Activated T-helper 1 cell treated with anti-CD3 and anti-CD28 coated beads, Interleukin-12 subunit alpha, Interleukin-12 subunit beta, Interleukin-2, Interleukin-4 antibody, amounts not matched to agents 30 ng/mL and 10 ng/mL and 1 ng/mL, durations not matched to agents 14 hours and 24 hours and 36 hours (primary cell): ENCODE measurements around the gene CEBPZOS. TPM values are rescaled to one million over a fixed set of nuclear protein-coding genes. Genes with fewer than 3 reads are reported as not detected.
A peak's percentile ranks its signal among the peaks of the same experiment; 100 is the strongest.
"Not testable (repeated sequence)": the region's sequence is repeated elsewhere in the genome, so short reads cannot be mapped to it uniquely, and the experiment has no call there.

ENCODE experiments used
- DNase-seq: peaks from one replicate; pipeline ENCODE4 v3.0.0; 2021; ENCODE audit warnings: low spot score
- H3K27ac Mint-ChIP-seq: one replicate; pipeline ENCODE4 v1.8.0; 2021; ENCODE audit warnings: mild to moderate bottlenecking, mixed read lengths
- H3K27me3 Mint-ChIP-seq: one replicate; pipeline ENCODE4 v1.8.0; 2022; ENCODE audit warnings: mild to moderate bottlenecking, moderate library complexity, mixed read lengths; ENCODE audit not compliant: insufficient read depth
- H3K36me3 Mint-ChIP-seq: one replicate; pipeline ENCODE4 v1.8.0; 2021; ENCODE audit warnings: low read depth, mixed read lengths
- H3K4me1 Mint-ChIP-seq: one replicate; pipeline ENCODE4 v1.8.0; 2021; ENCODE audit warnings: low read depth, mixed read lengths
- H3K4me3 Mint-ChIP-seq: one replicate; pipeline ENCODE4 v1.8.0; 2021; ENCODE audit warnings: mild to moderate bottlenecking, moderate library complexity, mixed read lengths
- H3K9me3 Mint-ChIP-seq: one replicate; pipeline ENCODE4 v1.8.0; 2021; ENCODE audit warnings: mixed read lengths
- intact Hi-C: fragments of 100-400 bp; cut with micrococcal nuclease; formaldehyde crosslinking; loops from one replicate; pipeline ENCODE4 v1.15.1; 2024
- total RNA-seq: library from RNA; stranded (reverse); gene quantifications from 2 replicates; pipeline ENCODE4 v1.2.3, GENCODE V29; 2022

CEBPZOS gene
- total RNA-seq, 1 donor from 2014 or later: 45.3 TPM

DNA sequence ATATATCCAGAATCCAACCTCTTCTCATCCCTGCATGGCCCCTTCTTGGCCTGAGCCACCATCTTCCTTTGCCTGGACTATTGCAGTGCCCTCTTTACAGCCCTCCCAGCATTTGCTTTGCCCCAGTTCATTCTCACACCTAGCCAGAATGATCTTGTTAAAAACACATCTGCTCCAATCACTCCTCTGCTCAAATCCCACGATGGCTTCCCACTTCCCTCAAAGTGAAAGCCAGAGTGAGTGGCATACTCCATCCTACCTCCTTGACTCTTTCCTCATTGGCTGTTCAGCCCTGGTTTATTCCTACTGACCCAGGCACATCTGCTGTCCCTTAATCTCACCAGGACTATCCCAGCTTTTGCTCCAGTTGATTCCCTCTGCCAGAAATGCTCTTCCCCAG lies 22.6 kb upstream of the CEBPZOS start:
- H3K4me3 Mint-ChIP-seq: no peak overlapping the region
- no peak overlapping the region for H3K27ac Mint-ChIP-seq
- no peaks in the 10 kb centered on the region for H3K36me3 Mint-ChIP-seq
- no peaks in the 10 kb centered on the region for H3K9me3 Mint-ChIP-seq
- H3K4me1 Mint-ChIP-seq: no peaks in the 10 kb centered on the region
- H3K27me3 Mint-ChIP-seq: peaks cover 6% of the 10 kb centered on the region
- no peak for DNase-seq
- intact Hi-C loops: no loop called here

- no peak for DNase-seq
- Mint-ChIP-seq H3K9me3 (no peaks in the 10 kb centered on the region), H3K27ac (no peak overlapping the region), H3K4me3 (no peak overlapping the region), H3K27me3 (peaks cover 36% of the 10 kb centered on the region), H3K36me3 (no peaks in the 10 kb centered on the region), H3K4me1 (no peaks in the 10 kb centered on the region)
- intact Hi-C loops: no loop called here
Measured at GRCh38 chr2:37180006-37180639, 16.2 kb upstream of the CEBPZOS start.

DNA sequence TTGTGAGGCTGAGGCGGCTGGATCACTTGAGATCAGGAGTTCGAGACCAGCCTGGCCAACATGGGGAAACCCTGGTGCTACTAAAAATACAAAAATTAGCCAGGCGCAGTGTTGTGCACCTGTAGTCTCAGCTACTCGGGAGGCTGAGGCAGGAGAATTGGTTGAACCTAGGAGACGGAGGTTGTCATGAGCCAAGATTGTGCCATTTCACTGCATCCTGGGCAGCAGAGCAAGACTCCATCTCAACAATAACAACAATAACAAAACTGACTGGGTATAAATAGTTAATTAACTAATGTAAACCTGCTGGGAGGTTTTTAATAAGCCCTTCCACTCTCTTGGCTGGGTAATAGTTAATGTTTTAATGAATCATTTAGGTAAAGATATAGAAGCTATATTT lies 15.7 kb upstream of the CEBPZOS start:
- H3K4me3 Mint-ChIP-seq: no peak overlapping the region
- intact Hi-C loops: no loop called here
- no peak overlapping the region for H3K27ac Mint-ChIP-seq
- no peaks in the 10 kb centered on the region for H3K36me3 Mint-ChIP-seq
- no peaks in the 10 kb centered on the region for H3K4me1 Mint-ChIP-seq
- no peaks in the 10 kb centered on the region for H3K9me3 Mint-ChIP-seq
- DNase-seq: no peak
- peaks cover 40% of the 10 kb centered on the region for H3K27me3 Mint-ChIP-seq

DNA sequence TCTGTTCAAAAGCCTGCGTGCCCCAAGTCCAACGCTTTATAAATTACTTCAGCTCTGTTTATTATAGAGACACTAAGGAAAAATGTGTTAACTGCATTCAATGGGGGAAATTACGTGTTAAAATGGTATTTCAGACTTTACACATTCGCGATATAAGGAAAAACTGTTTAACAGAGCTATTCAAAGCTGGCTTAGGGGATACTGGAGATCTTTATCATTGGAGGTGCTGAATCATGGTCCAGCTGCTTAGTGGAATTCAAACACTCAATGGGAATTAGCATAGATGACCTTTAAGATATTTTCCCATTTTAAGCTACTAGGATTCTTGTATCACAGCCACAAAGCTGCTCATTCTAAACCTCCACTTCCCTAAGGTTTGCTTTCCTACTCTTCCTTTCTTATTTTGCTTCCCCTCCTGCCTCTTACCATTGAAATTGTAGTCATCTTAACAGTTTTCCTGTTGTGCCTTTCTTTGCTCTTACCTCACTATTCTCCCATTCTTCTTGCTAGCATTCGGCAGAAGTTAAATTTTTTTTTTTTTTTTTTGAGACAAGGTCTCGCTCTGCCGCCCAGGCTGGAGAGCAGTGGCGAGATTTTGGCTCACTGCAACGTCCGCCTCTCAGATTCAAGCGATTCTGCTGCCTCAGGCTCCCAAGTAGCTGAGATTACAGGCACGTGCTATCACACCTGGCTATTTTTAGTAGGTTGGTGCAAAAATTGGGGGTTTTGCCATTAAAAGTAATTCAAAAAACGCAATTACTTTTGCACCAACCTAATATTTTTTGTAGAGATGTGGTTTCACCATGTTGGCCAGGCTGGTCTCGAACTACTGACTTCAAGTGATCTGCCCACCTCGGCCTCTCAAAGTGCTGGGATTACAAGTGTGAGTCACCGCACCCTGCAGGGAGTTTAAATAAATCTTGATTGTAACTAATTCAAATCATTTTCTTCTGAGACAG lies 14.3 kb upstream of the CEBPZOS start:
- no peaks in the 10 kb centered on the region for H3K4me1 Mint-ChIP-seq
- no peaks in the 10 kb centered on the region for H3K36me3 Mint-ChIP-seq
- H3K9me3 Mint-ChIP-seq: no peaks in the 10 kb centered on the region
- no peak for DNase-seq
- peaks cover 42% of the 10 kb centered on the region for H3K27me3 Mint-ChIP-seq
- intact Hi-C loops: no loop called here
- no peak overlapping the region for H3K27ac Mint-ChIP-seq
- H3K4me3 Mint-ChIP-seq: no peak overlapping the region

GRCh38 chr2:37188570-37188969 lies 7.7 kb upstream of the CEBPZOS start, which contains the start of gene SULT6B1:
Gene SULT6B1 (minus strand): TSS chr2:37188670. CDS start chr2:37188640, 30 bp downstream.
- H3K27ac Mint-ChIP-seq: no peak within 1 kb of the TSS
- H3K27me3 Mint-ChIP-seq: peaks cover 24% of the 10 kb centered on the region
- peaks cover 15% of the 10 kb centered on the region for H3K4me1 Mint-ChIP-seq
- DNase-seq: no peak
- H3K4me3 Mint-ChIP-seq: no peak within 1 kb of the TSS
- H3K9me3 Mint-ChIP-seq: no peaks in the 10 kb centered on the region
- intact Hi-C loops: no loop called here
- H3K36me3 Mint-ChIP-seq: no peaks in the 10 kb centered on the region

- DNase-seq: no peak
- no peak overlapping the region for H3K27ac Mint-ChIP-seq
- peaks cover 15% of the 10 kb centered on the region for H3K4me1 Mint-ChIP-seq
- H3K36me3 Mint-ChIP-seq: no peaks in the 10 kb centered on the region
- peaks cover 22% of the 10 kb centered on the region for H3K27me3 Mint-ChIP-seq
- intact Hi-C loops: no loop called here
- H3K4me3 Mint-ChIP-seq: no peak overlapping the region
- H3K9me3 Mint-ChIP-seq: no peaks in the 10 kb centered on the region
Measured at GRCh38 chr2:37189452-37190153, 6.7 kb upstream of the CEBPZOS start.

DNA sequence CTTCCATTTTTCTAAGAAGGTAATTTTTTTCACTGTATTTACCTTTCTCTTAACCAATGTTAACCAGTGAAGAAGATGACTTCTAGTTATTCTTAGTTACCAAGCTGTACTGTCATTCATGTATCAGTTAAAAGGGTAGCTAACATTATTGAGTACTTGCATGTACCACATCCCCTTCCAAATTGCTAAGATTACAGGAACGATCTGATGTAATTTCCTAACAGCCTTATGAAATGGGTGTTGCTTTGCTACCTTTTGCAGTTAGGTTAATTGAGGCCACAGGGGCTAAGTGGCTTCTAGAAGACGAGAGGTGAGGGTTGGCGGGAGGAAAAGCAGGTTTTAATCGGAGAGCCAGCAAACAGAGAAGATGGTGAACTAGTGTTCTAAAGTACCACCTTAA lies 6.0 kb upstream of the CEBPZOS start:
- Mint-ChIP-seq H3K4me3 (no peak overlapping the region), H3K9me3 (no peaks in the 10 kb centered on the region), H3K27me3 (peaks cover 18% of the 10 kb centered on the region), H3K36me3 (no peaks in the 10 kb centered on the region), H3K4me1 (peaks cover 16% of the 10 kb centered on the region), H3K27ac (peak overlapping the region; percentile 38)
- intact Hi-C loops: no loop called here
- no peak for DNase-seq

GRCh38 chr2:37191253-37191652 lies 5.0 kb upstream of the CEBPZOS start:
- Mint-ChIP-seq H3K27ac (no peak overlapping the region), H3K36me3 (peaks cover 1% of the 10 kb centered on the region), H3K4me3 (no peak overlapping the region), H3K4me1 (peaks cover 22% of the 10 kb centered on the region), H3K9me3 (no peaks in the 10 kb centered on the region), H3K27me3 (peaks cover 11% of the 10 kb centered on the region)
- intact Hi-C loops: no loop called here
- DNase-seq: no peak

DNA sequence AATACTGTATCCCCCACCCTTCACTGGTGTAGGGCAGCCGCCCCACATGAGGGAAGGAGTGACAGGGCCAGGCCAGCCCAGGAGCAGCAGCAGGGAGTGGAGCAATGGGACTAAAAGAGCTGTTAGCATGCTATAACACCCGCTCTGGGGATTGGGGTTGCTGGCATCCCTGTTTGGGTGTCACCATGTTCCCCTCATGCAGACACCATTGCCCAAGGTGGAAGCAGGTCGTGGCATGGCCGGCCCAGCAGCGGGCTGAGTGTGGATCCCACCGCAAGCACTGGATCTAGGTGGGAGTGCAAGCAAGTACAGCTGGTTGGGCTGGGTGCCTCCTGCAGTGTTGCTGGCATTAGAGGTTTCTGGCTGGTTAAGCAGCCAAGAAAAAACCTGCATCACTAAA lies 4.5 kb upstream of the CEBPZOS start:
- Mint-ChIP-seq H3K9me3 (no peaks in the 10 kb centered on the region), H3K4me3 (no peak overlapping the region), H3K27ac (no peak overlapping the region), H3K4me1 (peaks cover 25% of the 10 kb centered on the region), H3K27me3 (peaks cover 10% of the 10 kb centered on the region), H3K36me3 (peaks cover 3% of the 10 kb centered on the region)
- intact Hi-C loops: no loop called here
- DNase-seq: no peak

DNA sequence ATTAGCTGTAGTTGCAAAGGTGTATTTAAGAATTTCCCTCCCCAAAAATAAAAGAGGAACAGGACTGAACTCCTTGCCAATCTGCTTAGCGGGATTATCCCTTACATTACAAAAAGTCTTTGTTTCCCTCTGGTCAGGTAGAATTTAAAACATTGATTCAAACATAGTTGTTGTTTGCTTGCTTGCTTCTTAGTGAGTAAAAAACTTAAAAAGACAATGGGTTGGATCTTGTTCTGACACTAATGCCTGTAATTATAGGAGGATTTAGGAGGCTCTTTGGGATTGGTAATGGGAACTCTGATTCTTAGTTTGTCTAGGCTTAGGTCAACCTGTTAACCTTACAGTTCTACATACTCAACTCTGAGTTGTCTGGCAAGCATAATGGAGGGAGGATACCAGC lies 3.7 kb upstream of the CEBPZOS start:
- DNase-seq: no peak
- Mint-ChIP-seq H3K4me3 (no peak overlapping the region), H3K27ac (no peak overlapping the region), H3K9me3 (no peaks in the 10 kb centered on the region), H3K27me3 (peaks cover 10% of the 10 kb centered on the region), H3K36me3 (peaks cover 7% of the 10 kb centered on the region), H3K4me1 (peaks cover 30% of the 10 kb centered on the region)
- intact Hi-C loops: no loop called here

DNA sequence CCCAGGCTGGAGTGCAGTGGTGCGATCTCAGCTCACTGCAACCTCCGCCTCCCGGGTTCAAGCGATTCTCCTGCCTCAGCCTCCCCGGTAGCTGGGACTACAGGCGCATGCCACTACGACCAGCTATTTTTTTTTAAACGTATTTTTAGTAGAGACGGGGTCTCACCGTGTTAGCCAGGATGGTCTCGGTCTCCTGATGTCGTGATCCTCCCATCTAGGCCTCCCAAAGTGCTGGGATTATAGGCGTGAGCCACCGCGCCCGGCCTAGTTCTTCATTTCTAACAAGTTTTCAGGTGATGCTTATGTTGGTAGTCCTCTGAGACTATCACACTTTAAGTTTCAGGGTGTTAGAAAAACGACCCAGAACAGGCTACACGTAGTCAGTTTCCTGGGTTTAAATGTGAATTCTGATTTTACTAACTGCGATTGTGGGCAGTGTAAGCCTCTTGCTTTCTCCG lies 405 bp upstream of the CEBPZOS start:
- intact Hi-C loops: loop anchor here (1.0 to 2.0 kb wide), 3 partner anchors 35 to 111 kb away; partner anchors contain the start of genes CEBPZ, EIF2AK2, GPATCH11 and HEATR5B
- Mint-ChIP-seq H3K27ac (peak overlapping the region; percentile 100), H3K4me1 (peaks cover 35% of the 10 kb centered on the region), H3K4me3 (peak overlapping the region; percentile 99), H3K36me3 (peaks cover 24% of the 10 kb centered on the region)
- H3K27me3 Mint-ChIP-seq, DNase-seq, H3K9me3 Mint-ChIP-seq: not testable (repeated sequence)

DNA sequence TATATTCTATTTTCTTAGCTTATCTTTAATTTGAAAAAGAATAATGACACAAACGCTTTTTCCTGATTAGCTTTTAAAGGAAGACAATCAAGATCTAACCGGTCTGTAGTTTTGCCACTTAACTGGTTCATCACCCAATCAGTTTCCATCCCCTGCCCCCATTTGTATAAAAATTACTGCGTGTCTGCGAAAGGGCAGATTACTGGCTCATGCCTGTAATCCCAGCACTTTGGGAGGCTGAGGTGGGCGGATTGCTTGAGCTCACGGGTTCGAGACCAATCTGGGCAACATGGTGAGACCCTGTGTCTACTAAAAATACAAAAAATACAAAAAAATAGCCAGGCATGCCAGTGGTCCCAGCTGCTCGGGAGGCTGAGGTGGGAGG lies 2.4 kb downstream of the CEBPZOS start:
- H3K36me3 Mint-ChIP-seq: peaks cover 40% of the 10 kb centered on the region
- peaks cover 3% of the 10 kb centered on the region for H3K9me3 Mint-ChIP-seq
- H3K4me1 Mint-ChIP-seq: peaks cover 51% of the 10 kb centered on the region
- H3K27ac Mint-ChIP-seq: no peak overlapping the region
- peak overlapping the region; percentile 37 for H3K4me3 Mint-ChIP-seq
- DNase-seq: no peak
- no peaks in the 10 kb centered on the region for H3K27me3 Mint-ChIP-seq
- intact Hi-C loops: no loop called here
